Neural progenitor cell (in vitro differentiated cells): Measurements from ENCODE around the gene STX1A. TPM values are rescaled to one million over a fixed set of nuclear protein-coding genes. Genes with fewer than 3 reads are reported as not detected.
A peak's percentile ranks its signal among the peaks of the same experiment; 100 is the strongest.

Experiments
- DNase-seq: peaks from one replicate; pipeline ENCODE4 v3.0.0-alpha.2; 2016; ENCODE audit warnings: low spot score
- H2AFZ ChIP-seq: fragments of 200-600 bp; sonication (generic); replicated peaks from 2 replicates; pipeline ENCODE4 v1.6.1; 2016; ENCODE audit warnings: antibody characterized with exemption
- H3F3A ChIP-seq: fragments of 200-600 bp; sonication (generic); 2 replicates; pipeline ENCODE4 v1.6.1; 2016; ENCODE audit warnings: antibody characterized with exemption, low read depth
- H3K27ac ChIP-seq: fragments of 200-600 bp; sonication (generic); 2 replicates; pipeline ENCODE4 v1.5.1; 2016; ENCODE audit warnings: mild to moderate bottlenecking
- H3K27me3 ChIP-seq: fragments of 200-600 bp; sonication (generic); 2 replicates; pipeline ENCODE4 v1.6.1; 2016; ENCODE audit warnings: mild to moderate bottlenecking, moderate library complexity
- H3K36me3 ChIP-seq: fragments of 200-600 bp; sonication (generic); 2 replicates; pipeline ENCODE4 v1.5.1; 2016
- H3K4me1 ChIP-seq: fragments of 200-600 bp; sonication (generic); 2 replicates; pipeline ENCODE4 v1.6.1; 2016; ENCODE audit warnings: mixed run types
- H3K4me2 ChIP-seq: fragments of 200-600 bp; sonication (generic); 2 replicates; pipeline ENCODE4 v1.6.1; 2016
- H3K4me3 ChIP-seq: fragments of 200-600 bp; sonication (generic); 2 replicates; pipeline ENCODE4 v1.5.1; 2016
- H3K79me2 ChIP-seq: fragments of 200-600 bp; sonication (generic); 2 replicates; pipeline ENCODE4 v1.6.1; 2016; ENCODE audit warnings: low read depth
- H3K9ac ChIP-seq: fragments of 200-600 bp; sonication (generic); 2 replicates; pipeline ENCODE4 v1.6.1; 2016
- H3K9me3 ChIP-seq: fragments of 200-600 bp; sonication (generic); 2 replicates; pipeline ENCODE4 v1.5.1; 2016; ENCODE audit warnings: low read depth
- H4K20me1 ChIP-seq: fragments of 200-600 bp; sonication (generic); 2 replicates; pipeline ENCODE4 v1.6.1; 2016; ENCODE audit warnings: low read depth
- H3K27ac Mint-ChIP-seq: 3 replicates; pipeline ENCODE4 v1.8.0; 2021; ENCODE audit warnings: mixed read lengths
- H3K27me3 Mint-ChIP-seq: 2 replicates; pipeline ENCODE4 v1.8.0; 2022; ENCODE audit warnings: low read depth, mild to moderate bottlenecking, inconsistent platforms, moderate library complexity, mixed read lengths; ENCODE audit not compliant: insufficient read depth
- H3K36me3 Mint-ChIP-seq: 3 replicates; pipeline ENCODE4 v1.8.0; 2021; ENCODE audit warnings: mixed read lengths
- H3K4me1 Mint-ChIP-seq: 3 replicates; pipeline ENCODE4 v1.8.0; 2021; ENCODE audit warnings: mixed read lengths
- H3K4me3 Mint-ChIP-seq: 3 replicates; pipeline ENCODE4 v1.8.0; 2021; ENCODE audit warnings: mild to moderate bottlenecking, moderate library complexity, mixed read lengths
- H3K9me3 Mint-ChIP-seq: 3 replicates; pipeline ENCODE4 v1.8.0; 2020; ENCODE audit warnings: mixed read lengths
- CTCF ChIP-seq: fragments of 200-600 bp; sonication (generic); IDR thresholded peaks from 2 replicates; pipeline ENCODE4 v1.5.1; 2017; ENCODE audit warnings: antibody characterized with exemption, mild to moderate bottlenecking
- EZH2 ChIP-seq: fragments of 200-600 bp; sonication (generic); IDR thresholded peaks from 2 replicates; pipeline ENCODE4 v1.6.1; 2017; ENCODE audit warnings: antibody characterized with exemption, mild to moderate bottlenecking, moderate library complexity
- EZH2phosphoT487 ChIP-seq: fragments of 200-600 bp; sonication (generic); IDR thresholded peaks from 2 replicates; pipeline ENCODE4 v1.6.1; 2017; ENCODE audit warnings: antibody characterized with exemption
- total RNA-seq: library from RNA; depleted of rRNA; stranded (reverse); fragments of >200 nt; gene quantifications from 2 replicates; pipeline ENCODE4 v1.2.3, GENCODE V29; 2015; ENCODE audit warnings: low replicate concordance

STX1A gene
- total RNA-seq, 1 donor from 2014 or later: 21.9 TPM

GRCh38 chr7:73762659-73762999 is 43.2 kb upstream of the STX1A start:
- H3K9me3 Mint-ChIP-seq: no peaks in the 10 kb centered on the region
- H3K4me1 Mint-ChIP-seq: peaks cover 9% of the 10 kb centered on the region
- TF ChIP-seq EZH2phosphoT487 (no peak), EZH2 (no peak), CTCF (no peak)
- no peak overlapping the region for H3K4me2 ChIP-seq
- H3K9ac ChIP-seq: no peak overlapping the region
- no peaks in the 10 kb centered on the region for H3K9me3 ChIP-seq
- no peaks in the 10 kb centered on the region for H4K20me1 ChIP-seq
- H3F3A ChIP-seq: no peaks in the 10 kb centered on the region
- peaks cover 1% of the 10 kb centered on the region for H3K36me3 Mint-ChIP-seq
- peaks cover 7% of the 10 kb centered on the region for H3K4me1 ChIP-seq
- no peak overlapping the region for H3K4me3 ChIP-seq
- peaks cover 9% of the 10 kb centered on the region for H3K27me3 Mint-ChIP-seq
- H3K36me3 ChIP-seq: no peaks in the 10 kb centered on the region
- H3K27ac Mint-ChIP-seq: no peak overlapping the region
- H2AFZ ChIP-seq: peak overlapping the region; percentile 73
- no peak for DNase-seq
- H3K27ac ChIP-seq: no peak overlapping the region
- H3K79me2 ChIP-seq: no peaks in the 10 kb centered on the region
- no peak overlapping the region for H3K4me3 Mint-ChIP-seq
- no peaks in the 10 kb centered on the region for H3K27me3 ChIP-seq

GRCh38 chr7:73761854-73762658 is 42.6 kb upstream of the STX1A start:
- no peak overlapping the region for H3K9ac ChIP-seq
- no peaks in the 10 kb centered on the region for H3K9me3 Mint-ChIP-seq
- TF ChIP-seq EZH2phosphoT487: no peak
- no peak for TF ChIP-seq EZH2
- no peak for TF ChIP-seq CTCF
- H3K4me2 ChIP-seq: peak overlapping the region; percentile 11
- H3K4me1 ChIP-seq: peaks cover 7% of the 10 kb centered on the region
- H3F3A ChIP-seq: no peaks in the 10 kb centered on the region
- no peaks in the 10 kb centered on the region for H3K36me3 ChIP-seq
- H3K27me3 ChIP-seq: no peaks in the 10 kb centered on the region
- H4K20me1 ChIP-seq: no peaks in the 10 kb centered on the region
- H3K79me2 ChIP-seq: no peaks in the 10 kb centered on the region
- peak; percentile 70 for DNase-seq
- peak overlapping the region; percentile 73 for H2AFZ ChIP-seq
- H3K27ac Mint-ChIP-seq: peak overlapping the region; percentile 57
- H3K36me3 Mint-ChIP-seq: no peaks in the 10 kb centered on the region
- no peak overlapping the region for H3K27ac ChIP-seq
- H3K9me3 ChIP-seq: no peaks in the 10 kb centered on the region
- H3K4me1 Mint-ChIP-seq: peaks cover 9% of the 10 kb centered on the region
- H3K27me3 Mint-ChIP-seq: peaks cover 7% of the 10 kb centered on the region
- no peak overlapping the region for H3K4me3 Mint-ChIP-seq
- H3K4me3 ChIP-seq: no peak overlapping the region

- no peaks in the 10 kb centered on the region for H3K27me3 ChIP-seq
- no peak overlapping the region for H3K27ac Mint-ChIP-seq
- no peaks in the 10 kb centered on the region for H3F3A ChIP-seq
- H3K4me3 Mint-ChIP-seq: no peak overlapping the region
- no peak overlapping the region for H3K4me3 ChIP-seq
- peaks cover 7% of the 10 kb centered on the region for H3K4me1 ChIP-seq
- H3K27me3 Mint-ChIP-seq: peaks cover 7% of the 10 kb centered on the region
- H3K79me2 ChIP-seq: no peaks in the 10 kb centered on the region
- H3K9me3 Mint-ChIP-seq: no peaks in the 10 kb centered on the region
- no peak overlapping the region for H2AFZ ChIP-seq
- H3K9ac ChIP-seq: no peak overlapping the region
- no peaks in the 10 kb centered on the region for H3K9me3 ChIP-seq
- H3K4me2 ChIP-seq: no peak overlapping the region
- H3K36me3 ChIP-seq: no peaks in the 10 kb centered on the region
- no peak overlapping the region for H3K27ac ChIP-seq
- no peaks in the 10 kb centered on the region for H4K20me1 ChIP-seq
- peaks cover 9% of the 10 kb centered on the region for H3K4me1 Mint-ChIP-seq
- no peak for DNase-seq
- no peaks in the 10 kb centered on the region for H3K36me3 Mint-ChIP-seq
- no peak for TF ChIP-seq EZH2phosphoT487
- TF ChIP-seq CTCF: no peak
- TF ChIP-seq EZH2: no peak
Observed at GRCh38 chr7:73758581-73759138, 39.2 kb upstream of the STX1A start.
